ENCODE measurements around the gene NAPEPLD. TPM values are rescaled to one million over a fixed set of nuclear protein-coding genes. Genes with fewer than 3 reads are reported as not detected.

The NAPEPLD gene
- total RNA-seq, 4 donors from 2014 or later = 51.9 to 179 (median 81.8) TPM

DNA sequence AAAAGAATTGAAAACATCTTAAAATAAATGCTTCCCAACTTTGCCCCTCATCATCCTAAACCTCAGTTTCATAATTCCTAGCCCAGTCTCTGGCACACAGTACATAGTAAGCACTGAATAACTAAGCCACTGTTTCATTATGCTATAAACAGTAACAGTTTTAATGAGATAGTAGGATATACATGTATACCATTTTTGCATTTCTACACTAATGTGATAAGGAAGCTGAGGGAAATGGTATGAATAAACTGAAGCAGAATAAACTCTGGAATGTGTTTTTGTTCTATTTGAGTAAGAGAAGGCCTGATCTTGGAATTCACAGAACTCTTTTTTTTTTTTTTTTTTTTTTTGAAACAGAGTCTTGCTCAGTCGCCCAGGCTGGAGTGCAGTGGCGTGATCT is 8.8 kb downstream of the NAPEPLD start:
- intact Hi-C loops (cut with DNase I; ENCODE audit: low total_unique reads) (no loop called here), in situ Hi-C loops (cut with MboI; ENCODE audit: low pct_ligation_motif_present in 1 of 4, low pct_unique_long_range_greater_than_20kb in 1 of 4, low sequenced_read_pairs in 3 of 4) (no loop called here)

DNA sequence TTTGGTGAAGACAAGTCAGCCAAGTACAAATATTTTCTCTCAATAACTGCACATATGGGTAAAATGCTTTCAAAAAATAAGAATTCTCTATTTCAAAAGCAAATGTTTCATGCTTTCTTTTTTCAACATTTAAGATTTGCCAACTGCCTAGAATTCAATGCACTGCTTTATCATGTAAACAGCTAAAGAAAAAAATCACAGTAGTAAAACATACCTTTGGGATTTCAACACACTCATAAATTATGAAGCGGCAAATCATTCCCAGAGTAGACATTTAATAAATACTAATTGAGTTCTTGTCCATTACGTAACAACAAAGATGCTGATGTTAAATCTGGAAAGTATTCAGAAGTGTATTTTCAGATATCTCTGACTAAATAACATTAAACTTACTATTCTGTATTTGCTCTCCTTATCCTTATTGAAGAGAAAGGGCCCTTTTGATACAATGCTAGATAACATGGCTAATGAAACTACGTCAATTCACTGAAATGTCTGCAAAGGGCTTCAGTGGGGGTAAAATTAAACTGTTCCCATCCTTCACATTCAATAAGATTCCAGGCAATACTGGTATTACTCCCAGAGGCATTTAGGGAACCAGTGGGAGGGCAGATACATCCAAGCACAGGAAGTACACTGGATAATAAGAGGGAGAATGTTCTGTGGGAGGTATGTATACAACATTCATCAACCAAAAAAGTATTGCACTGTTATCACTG is 13.9 kb downstream of the NAPEPLD start:
- H3K27ac ChIP-seq = no peak overlapping the region
- in situ Hi-C loops (cut with MboI; ENCODE audit: low pct_ligation_motif_present in 1 of 4, low pct_unique_long_range_greater_than_20kb in 1 of 4, low sequenced_read_pairs in 3 of 4) = no loop called here
- DNase-seq = no peak

More for the DNA sequence above, 8.8 kb downstream of the NAPEPLD start:
- Histone ChIP-seq H3K27me3 (no peaks in the 10 kb centered on the region), H3K4me1 (peaks cover 2 to 43% (median 25%) of the 10 kb centered on the region in 4 donors), H3K9me3 (no peaks in the 10 kb centered on the region), H3K4me3 (no peak overlapping the region), H3K27ac (no peak overlapping the region), H3K36me3 (no peaks in the 10 kb centered on the region)
- no peak for DNase-seq
- 85% methylated on average over 2 of the region's 2 CpGs; no CpG with 5 or more reads in 1 of the 2 donors for WGBS, 2 donors (ENCODE audit: low coverage in 1 of 2)
- TF ChIP-seq POLR2A (IDR thresholded peaks at IDR 0.05) = no peak
- TF ChIP-seq, protein P1, sequence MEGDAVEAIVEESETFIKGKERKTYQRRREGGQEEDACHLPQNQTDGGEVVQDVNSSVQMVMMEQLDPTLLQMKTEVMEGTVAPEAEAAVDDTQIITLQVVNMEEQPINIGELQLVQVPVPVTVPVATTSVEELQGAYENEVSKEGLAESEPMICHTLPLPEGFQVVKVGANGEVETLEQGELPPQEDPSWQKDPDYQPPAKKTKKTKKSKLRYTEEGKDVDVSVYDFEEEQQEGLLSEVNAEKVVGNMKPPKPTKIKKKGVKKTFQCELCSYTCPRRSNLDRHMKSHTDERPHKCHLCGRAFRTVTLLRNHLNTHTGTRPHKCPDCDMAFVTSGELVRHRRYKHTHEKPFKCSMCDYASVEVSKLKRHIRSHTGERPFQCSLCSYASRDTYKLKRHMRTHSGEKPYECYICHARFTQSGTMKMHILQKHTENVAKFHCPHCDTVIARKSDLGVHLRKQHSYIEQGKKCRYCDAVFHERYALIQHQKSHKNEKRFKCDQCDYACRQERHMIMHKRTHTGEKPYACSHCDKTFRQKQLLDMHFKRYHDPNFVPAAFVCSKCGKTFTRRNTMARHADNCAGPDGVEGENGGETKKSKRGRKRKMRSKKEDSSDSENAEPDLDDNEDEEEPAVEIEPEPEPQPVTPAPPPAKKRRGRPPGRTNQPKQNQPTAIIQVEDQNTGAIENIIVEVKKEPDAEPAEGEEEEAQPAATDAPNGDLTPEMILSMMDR (IDR thresholded peaks at IDR 0.05) = no peak
- TF ChIP-seq POLR2AphosphoS5 (IDR thresholded peaks at IDR 0.05) = no peak
- no peak for TF ChIP-seq EP300 (IDR thresholded peaks at IDR 0.05; ENCODE audit: low read depth)

DNA sequence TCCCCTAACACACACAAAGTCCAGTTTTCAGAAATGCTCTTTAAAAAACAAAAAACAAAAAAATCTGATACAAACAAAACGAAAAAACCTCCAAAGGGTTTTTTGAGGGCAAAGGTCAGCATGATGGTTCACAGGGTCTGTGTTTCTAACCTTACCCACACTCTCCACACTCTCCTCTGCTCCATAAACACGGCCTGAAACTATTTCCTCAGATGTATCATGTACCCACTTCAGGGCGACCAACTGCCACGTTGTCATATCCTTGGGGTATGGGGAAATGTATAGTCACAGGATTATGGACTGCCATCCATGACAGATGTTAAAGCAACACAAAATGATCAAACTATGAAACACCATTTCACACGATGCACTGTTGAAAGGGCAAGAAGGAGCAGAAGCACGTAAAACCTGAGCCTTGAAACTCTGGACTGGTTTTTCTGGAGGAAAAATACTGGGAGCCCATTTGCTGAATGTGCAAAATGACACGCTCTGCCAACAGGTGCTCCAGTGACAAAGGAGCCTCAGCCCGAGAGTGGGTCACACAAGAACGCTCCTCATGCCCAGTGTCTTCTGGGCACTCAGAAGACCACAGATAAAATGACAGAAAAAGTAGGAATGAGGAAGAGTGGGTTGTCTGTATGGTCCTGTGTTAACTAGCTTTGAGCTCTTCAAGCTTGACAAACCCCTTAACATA is 15.8 kb downstream of the NAPEPLD start:
- H3K9me3 ChIP-seq = no peaks in the 10 kb centered on the region
- no peak for DNase-seq
- TF ChIP-seq POLR2A (IDR thresholded peaks at IDR 0.05) (no peak), POLR2AphosphoS5 (IDR thresholded peaks at IDR 0.05) (no peak), EP300 (IDR thresholded peaks at IDR 0.05; ENCODE audit: low read depth) (no peak)
- TF ChIP-seq, protein P1 (IDR thresholded peaks at IDR 0.05) = no peak
- H3K4me3 ChIP-seq = no peak overlapping the region
- WGBS, 2 donors (ENCODE audit: low coverage in 1 of 2) = 81 to 89% methylated on average over 5 to 9 of the region's 9 CpGs
- peaks cover 0 to 3% (median 0%) of the 10 kb centered on the region in 4 donors for H3K36me3 ChIP-seq
- in situ Hi-C loops (cut with MboI; ENCODE audit: low pct_ligation_motif_present in 1 of 4, low pct_unique_long_range_greater_than_20kb in 1 of 4, low sequenced_read_pairs in 3 of 4) = no loop called here
- no peaks in the 10 kb centered on the region for H3K27me3 ChIP-seq
- peaks cover 5 to 44% (median 17%) of the 10 kb centered on the region in 4 donors for H3K4me1 ChIP-seq
- intact Hi-C loops (cut with DNase I; ENCODE audit: low total_unique reads) = no loop called here
- no peak overlapping the region for H3K27ac ChIP-seq

More for the DNA sequence above, 13.9 kb downstream of the NAPEPLD start:
- intact Hi-C loops (cut with DNase I; ENCODE audit: low total_unique reads) = no loop called here
- WGBS, 2 donors (ENCODE audit: low coverage in 1 of 2) = 74% methylated on average over 3 of the region's 3 CpGs
- H3K4me1 ChIP-seq = peaks cover 0 to 35% (median 15%) of the 10 kb centered on the region in 4 donors
- H3K36me3 ChIP-seq = no peaks in the 10 kb centered on the region
- no peak overlapping the region for H3K4me3 ChIP-seq
- TF ChIP-seq POLR2A (IDR thresholded peaks at IDR 0.05) (no peak), POLR2AphosphoS5 (IDR thresholded peaks at IDR 0.05) (no peak), EP300 (IDR thresholded peaks at IDR 0.05; ENCODE audit: low read depth) (no peak)
- TF ChIP-seq, protein P1 (IDR thresholded peaks at IDR 0.05) = no peak
- no peaks in the 10 kb centered on the region for H3K27me3 ChIP-seq
- H3K9me3 ChIP-seq = no peaks in the 10 kb centered on the region

DNA sequence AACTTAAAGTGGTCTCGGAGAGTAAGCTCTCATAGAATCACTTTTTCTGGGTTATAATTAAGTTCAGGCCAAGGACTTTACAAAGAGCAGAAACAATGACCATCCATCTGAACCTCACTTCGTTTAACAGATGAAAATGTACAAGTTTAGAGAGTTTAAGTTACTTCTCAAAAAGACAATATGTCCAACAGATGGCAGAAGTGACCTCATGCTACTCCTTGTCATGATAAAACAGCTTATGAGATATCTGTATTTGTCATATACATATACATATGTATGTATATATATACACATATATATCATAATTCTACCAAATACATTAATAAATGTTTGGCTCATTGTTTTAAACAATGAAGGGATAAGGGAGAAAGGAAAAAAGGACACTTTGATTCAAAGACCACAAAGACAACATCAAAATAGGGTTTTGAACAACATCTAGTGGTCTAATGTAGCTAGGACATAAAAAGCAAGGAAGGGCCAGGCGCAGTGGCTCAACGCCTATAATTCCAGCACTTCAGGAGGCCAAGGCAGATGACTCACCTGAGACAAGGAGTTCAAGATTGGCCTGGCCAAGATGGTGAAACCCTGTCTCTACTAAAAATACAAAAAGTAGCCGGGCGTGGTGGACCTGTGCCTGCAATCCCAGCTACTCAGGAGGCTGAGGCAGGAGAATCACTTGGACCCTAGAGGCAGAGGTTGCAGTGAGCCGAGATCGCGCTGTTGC is 17.8 kb downstream of the NAPEPLD start:
- Histone ChIP-seq H3K4me3 (no peak overlapping the region), H3K27ac (peak overlapping the region in 3 of 4 donors; percentile 56 to 77 (median 72)), H3K27me3 (no peaks in the 10 kb centered on the region), H3K4me1 (peaks cover 5 to 53% (median 21%) of the 10 kb centered on the region in 4 donors), H3K36me3 (peaks cover 0 to 13% (median 0%) of the 10 kb centered on the region in 4 donors), H3K9me3 (no peaks in the 10 kb centered on the region)
- intact Hi-C loops (cut with DNase I; ENCODE audit: low total_unique reads) = no loop called here
- in situ Hi-C loops (cut with MboI; ENCODE audit: low pct_ligation_motif_present in 1 of 4, low pct_unique_long_range_greater_than_20kb in 1 of 4, low sequenced_read_pairs in 3 of 4) = no loop called here
- WGBS, 2 donors (ENCODE audit: low coverage in 1 of 2) = 69 to 78% methylated on average over 9 of the region's 9 CpGs
- DNase-seq = no peak
- TF ChIP-seq POLR2A (IDR thresholded peaks at IDR 0.05) (no peak), EP300 (IDR thresholded peaks at IDR 0.05; ENCODE audit: low read depth) (no peak), POLR2AphosphoS5 (IDR thresholded peaks at IDR 0.05) (no peak)
- TF ChIP-seq, protein P1 (IDR thresholded peaks at IDR 0.05) = no peak
